Right ventricle myocardium superior (tissue), 1 donor: ENCODE data around the gene ANKRD9. TPM values are rescaled to one million over a fixed set of nuclear protein-coding genes. Genes with fewer than 3 reads are reported as not detected.
"Not testable (repeated sequence)": the region's sequence is repeated elsewhere in the genome, so short reads cannot be mapped to it uniquely, and the experiment has no call there.

ENCODE experiments used
- ATAC-seq: fragments of 200-7000 bp; cut with Tn5 transposase; one replicate; pipeline ENCODE4 v1.9.1; 2020; ENCODE audit warnings: mild to moderate bottlenecking; ENCODE audit not compliant: poor library complexity
- DNase-seq: peaks from one replicate; pipeline ENCODE4 v3.0.0-alpha.2; 2020
- intact Hi-C: fragments of 100-400 bp; cut with DNase I; formaldehyde crosslinking; loops from one replicate; pipeline ENCODE4 v1.11.2; 2022
- long read RNA-seq: library from polyadenylated mRNA; unstranded; transcript quantifications from one replicate; pipeline ENCODE4 v2.0.0, GENCODE V29; 2021
- total RNA-seq: library from RNA; stranded (reverse); fragmentation: NEBNext Ultra II Directional; extraction: Animal tissue kit (Norgen Biotek cat#: 25700); gene quantifications from one replicate; pipeline ENCODE4 v1.2.1, GENCODE V29; 2021
- donor health status: DM: no; HTN: yes; CAD: no; lungs with severe emphysema.

The ANKRD9 gene, protein sequence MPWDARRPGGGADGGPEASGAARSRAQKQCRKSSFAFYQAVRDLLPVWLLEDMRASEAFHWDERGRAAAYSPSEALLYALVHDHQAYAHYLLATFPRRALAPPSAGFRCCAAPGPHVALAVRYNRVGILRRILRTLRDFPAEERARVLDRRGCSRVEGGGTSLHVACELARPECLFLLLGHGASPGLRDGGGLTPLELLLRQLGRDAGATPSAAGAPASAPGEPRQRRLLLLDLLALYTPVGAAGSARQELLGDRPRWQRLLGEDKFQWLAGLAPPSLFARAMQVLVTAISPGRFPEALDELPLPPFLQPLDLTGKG
- total RNA-seq, result 159 TPM
- long read RNA-seq, full-length matches to known transcripts, result 903 of 1,003 reads
- long read RNA-seq, partial matches to known transcripts, result 21 of 1,003 reads
- long read RNA-seq, other reads (novel, unspliced or antisense), result 79 of 1,003 reads

DNA sequence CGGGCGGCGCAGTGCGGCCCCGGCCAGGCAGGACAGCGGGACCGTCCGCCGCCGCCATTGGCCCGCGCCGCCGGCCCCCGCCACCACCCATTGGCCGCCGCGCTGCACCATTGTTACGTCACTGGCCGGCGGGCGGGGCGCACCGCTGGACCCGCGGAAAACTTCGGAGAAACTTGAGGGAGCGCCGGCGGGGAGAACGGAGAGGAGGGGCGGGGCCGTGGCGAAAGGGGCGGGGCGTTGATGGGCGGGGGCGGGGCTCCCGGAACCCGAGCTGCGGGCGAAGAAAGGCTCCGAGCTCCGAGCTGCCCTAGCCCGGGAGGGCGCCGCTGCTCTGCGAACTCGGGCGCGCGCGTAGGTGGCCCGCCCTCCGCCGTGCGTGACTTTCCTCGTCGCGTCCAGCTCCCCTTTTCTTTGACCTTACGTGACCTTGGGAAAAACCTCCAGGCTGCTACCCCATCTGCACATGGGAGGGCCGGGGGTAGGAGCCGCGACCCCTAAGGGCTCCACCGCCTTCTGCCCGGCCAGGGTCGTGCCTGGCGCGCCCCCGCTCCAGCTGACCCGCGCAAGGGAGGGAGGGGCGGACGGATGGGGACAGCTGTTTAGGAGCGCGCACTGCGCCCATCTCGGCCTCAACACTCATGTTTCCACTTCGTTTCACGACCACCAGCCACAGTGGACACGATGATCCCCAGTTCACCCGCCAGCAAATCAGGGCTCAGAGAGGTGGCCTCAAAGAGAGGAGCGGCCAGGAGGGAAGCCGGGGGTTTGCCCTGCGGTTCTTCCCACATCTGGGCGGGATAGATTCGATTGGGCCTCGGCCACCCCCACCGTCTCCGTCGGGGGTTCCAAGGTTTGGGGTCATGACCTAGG, at the start of gene ANKRD9:
TSS of gene ANKRD9 (minus strand) at position 31 of the 870 bp plus-strand sequence. CDS start 1,887 bp downstream, outside the sequence.
- intact Hi-C loops, result no loop called here
- peak; percentile 97 for DNase-seq

GRCh38 chr14:102558556-102558955, 49.0 kb upstream of the ANKRD9 start:
- ATAC-seq (no peak), DNase-seq (no peak)
- intact Hi-C loops, result no loop called here

More for the DNA sequence above, at the start of gene ANKRD9:
- ATAC-seq, result peak; percentile 79

DNA sequence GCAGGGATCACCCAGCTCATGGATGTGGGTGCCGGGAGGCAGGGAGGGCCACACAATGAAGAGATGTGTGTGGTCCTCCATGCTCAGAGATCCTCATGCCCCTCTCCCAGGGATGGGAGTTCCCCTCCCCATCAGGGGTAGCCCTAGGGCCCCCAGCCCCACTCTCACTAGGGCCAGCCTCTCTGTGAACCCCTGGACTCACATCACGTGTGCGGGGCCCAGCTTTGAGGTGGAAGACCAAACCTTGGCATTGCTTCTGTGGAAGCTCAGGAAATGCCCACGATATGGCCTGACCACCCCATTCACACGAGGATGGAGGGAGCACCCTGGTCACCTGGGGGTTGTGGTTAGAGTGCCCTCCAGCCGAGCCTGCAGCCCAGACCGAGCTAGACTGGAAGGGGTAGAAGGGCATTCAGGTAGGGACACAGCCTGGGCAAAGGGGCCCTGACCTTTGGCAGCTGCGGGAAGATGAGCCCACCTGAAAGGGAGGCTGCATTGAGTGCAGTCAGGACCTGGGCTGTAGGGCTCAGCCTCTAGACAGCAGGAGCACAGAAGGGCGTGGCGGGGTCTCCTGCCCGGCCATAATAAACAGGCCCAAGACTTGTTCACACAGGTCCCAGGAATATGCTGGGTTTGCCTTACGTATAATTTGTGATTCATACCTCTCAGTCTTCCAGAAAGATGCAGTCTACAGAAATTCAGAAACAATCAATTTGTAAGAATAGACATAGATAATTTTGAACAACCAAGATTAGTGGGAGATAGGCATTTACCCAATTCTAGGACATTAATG, 48.1 kb upstream of the ANKRD9 start:
- no peak for ATAC-seq
- intact Hi-C loops, result no loop called here
- DNase-seq, result no peak

- intact Hi-C loops, result no loop called here
- ATAC-seq (no peak), DNase-seq (no peak)
These were observed 46.6 kb upstream of the ANKRD9 start for GRCh38 chr14:102556098-102556677.

DNA sequence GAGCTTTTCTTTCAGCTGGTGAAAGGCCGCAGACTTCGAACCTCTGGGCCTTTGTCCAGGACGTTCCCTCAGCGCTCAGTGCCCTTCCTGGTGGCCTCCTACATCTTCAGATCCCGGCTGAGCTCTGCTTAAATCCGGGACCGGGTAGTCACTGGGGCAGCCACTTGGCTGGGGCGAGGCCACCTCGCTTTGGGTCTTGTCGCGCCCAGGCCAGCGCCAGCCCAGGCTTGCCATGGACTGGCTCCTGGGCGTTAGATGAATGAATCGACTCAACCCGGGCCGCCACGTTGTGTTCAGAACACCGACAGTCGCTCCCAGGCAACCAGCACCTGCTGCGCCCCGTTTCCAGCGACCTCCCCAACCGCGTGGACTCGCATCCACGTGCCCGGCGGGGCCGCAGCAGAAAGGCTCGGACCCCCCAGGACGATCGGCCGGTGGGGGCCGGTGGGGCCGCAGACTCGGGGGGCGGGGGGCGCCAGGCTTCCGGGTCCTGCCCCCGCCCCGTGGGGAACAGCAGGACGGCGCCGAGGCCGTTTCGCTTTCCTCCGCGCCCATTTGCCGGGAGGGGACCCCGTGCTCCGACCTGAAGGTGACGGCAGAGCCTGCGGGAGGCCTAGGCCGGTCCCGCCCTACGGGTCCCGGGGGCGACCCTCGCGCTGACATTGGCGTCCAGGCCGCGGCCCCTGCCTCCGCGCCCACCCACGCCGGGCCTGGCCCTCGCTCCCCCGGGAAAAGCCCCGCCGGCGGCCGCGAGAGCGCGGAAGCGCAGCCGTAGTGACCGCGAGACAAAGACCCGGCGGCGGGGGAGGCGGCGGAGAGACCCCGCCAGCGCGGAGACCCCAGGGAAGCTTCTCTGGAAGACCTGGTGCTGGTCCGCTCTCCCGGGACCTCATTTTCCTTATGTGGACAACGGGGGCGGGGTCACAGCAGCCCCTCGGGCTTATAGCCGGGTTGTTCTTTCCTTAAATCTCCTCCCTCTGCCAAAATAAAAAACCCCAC, 45.5 kb upstream of the ANKRD9 start:
- intact Hi-C loops, result no loop called here
- ATAC-seq (peak; percentile 75), DNase-seq (peak; percentile 69)

DNA sequence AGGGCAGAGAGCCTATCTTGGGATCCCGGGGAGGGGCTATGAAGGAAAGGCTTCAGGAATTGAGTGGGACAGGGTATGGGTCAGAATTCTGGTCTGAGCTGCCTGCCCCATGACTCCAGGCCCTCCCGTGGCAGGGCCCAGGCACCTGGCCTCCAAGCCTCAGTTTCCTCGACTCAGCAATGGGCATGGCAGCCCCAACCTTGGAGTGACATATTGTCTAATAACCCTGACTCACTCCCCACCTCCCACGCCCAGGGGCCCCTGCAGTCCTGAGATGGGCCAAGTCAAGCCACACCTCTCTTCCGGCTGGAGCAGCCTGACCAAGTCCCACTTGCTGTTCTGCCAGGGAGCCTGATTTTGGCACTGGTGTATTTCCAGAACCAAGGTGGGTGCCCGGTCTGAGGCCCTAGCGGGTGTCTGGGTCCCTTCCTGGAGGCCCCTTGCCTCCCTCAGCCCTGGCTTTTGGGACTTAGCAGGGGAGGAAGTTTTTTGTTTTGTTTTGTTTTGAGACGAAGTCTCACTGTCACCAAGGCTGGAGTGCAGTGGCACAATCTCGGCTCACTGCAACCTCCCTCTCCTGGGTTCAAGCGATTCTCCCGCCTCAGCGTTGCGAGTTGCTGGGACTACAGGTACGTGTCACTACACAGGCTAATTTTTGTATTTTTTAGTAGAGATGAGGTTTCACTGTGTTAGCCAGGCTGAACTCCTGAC, 42.6 kb upstream of the ANKRD9 start:
- intact Hi-C loops, result no loop called here
- DNase-seq (no peak), ATAC-seq (no peak)

DNA sequence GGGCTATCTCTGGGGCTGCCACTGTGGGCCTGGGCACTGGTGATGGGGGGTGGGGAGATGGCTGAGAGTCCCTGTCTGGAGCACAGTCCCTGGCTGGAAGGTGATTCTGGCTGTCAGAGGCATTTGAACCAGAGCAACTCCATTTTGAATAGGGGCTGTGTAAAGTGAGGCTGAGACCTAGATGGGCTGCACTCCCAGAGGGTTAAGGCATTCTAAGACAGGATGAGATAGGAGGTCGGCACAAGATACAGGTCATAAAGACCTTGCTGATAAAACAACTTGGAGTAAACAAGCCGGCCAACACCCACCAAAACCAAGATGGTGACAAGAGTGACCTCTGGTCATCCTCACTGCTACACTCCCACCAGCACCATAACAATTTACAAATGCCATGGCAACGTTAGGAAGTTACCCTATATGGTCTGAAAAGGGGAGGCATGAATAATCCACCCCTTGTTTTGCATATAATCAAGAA, 41.4 kb upstream of the ANKRD9 start:
- intact Hi-C loops, DNase-seq, ATAC-seq: not testable (repeated sequence)

- DNase-seq (no peak), ATAC-seq (no peak)
- intact Hi-C loops, result no loop called here
These were observed 39.2 kb upstream of the ANKRD9 start for GRCh38 chr14:102548616-102549240.

DNA sequence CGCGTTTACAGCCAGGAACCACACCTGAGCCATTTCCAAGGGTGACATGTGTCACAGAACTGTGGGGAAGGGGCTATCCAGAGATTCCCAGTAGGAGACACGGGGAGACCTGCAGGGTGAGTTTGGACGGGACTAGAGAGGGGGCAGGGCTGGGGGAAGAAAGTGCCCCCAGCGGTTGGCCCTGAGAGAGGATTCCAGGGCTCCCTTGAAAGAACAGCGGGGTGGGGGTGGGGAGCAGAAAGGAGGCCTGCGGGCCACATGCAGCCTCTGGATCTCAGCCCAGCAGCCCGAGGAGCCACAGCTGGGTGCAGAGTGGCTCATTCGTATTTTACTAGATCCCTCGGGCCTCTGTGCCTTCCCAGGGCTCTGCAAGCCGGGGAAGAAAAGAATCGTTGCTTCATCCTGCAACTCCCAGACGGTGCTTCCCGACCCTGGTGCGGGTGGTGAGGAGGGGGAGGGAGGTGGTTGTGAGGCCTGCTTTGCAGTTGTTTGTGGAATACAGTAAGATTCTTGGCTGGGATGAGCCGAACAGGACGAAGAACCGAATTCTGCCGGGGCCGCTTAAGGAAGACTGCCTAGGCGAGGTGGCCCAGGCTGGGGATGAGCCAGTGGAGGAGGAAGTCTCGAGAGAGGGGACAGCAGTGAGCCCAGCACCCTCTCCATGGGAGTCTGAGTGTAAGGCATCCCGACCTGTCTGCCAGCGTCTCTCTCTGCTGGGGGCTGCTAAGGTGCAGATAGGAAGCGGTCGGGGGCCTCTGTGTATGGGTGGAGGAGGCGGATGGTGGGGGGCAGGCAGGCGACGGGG, 36.1 kb upstream of the ANKRD9 start:
- intact Hi-C loops, result no loop called here
- no peak for DNase-seq
- peak; percentile 33 for ATAC-seq

GRCh38 chr14:102544747-102545460, 35.3 kb upstream of the ANKRD9 start:
- DNase-seq (no peak), ATAC-seq (peak; percentile 48)
- intact Hi-C loops, result no loop called here

DNA sequence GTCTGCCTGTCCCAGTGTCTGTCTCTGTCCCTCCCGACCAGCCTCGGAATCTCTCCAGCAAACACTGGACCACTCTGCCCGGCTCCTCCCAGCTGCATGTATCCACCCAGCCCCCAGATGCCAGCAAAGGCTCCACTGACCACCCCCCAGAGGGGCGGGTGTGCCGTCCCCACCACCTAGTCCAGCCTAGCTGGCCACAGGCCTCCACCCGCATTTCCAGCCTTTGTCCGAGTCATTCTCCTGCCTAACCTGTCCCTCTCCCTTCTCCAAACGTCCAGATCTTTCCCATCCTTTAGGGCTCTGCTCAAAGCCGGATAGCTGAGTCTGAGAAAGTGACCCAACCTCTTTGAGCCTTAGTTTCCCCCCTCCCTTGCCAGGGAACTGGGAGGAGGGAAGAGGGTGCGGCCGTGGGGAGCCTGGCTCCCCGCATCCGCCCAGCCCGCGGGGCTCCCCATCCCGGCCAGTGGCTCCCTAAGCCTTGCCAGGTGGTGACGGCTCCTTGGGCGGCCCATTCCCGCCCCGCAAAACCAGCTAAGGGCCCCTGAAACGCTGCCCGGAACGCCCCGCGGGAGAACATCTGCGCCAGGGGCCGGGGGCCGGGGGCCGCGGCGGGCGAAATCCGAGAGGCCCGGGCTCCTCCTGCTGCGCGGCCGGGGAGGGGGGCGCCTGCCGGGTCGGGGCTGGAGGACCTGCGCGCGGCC, 34.6 kb upstream of the ANKRD9 start:
- no peak for DNase-seq
- intact Hi-C loops, result no loop called here
- ATAC-seq, result peak; percentile 16

GRCh38 chr14:102541771-102542170, 32.2 kb upstream of the ANKRD9 start:
- no peak for ATAC-seq
- DNase-seq, result no peak
- intact Hi-C loops, result no loop called here

DNA sequence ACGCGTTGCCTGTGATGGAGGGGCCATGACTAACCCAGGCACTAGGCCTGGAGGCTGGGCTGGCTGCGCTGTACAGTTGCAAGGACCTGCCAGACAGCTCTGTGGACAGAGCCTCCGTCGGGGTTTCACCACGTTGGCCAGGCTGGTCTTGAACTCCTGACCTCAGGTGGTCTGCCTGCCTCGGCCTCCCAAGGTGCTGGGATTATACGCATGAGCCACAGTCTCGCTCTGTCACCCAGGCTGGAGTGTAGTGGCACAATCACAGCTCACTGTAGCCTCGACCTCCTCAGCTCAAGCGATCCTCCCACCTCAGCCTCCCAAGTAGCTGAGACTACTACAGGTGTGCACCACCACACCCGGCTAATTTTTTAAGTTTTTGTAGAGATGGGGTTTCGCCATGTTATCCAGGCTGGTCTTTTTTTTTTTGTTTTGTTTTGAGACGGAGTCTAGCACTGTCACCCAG, 31.5 kb upstream of the ANKRD9 start:
- DNase-seq, intact Hi-C loops, ATAC-seq: not testable (repeated sequence)
